Esophagus mucosa (tissue), 1 donor: ENCODE data around the gene HPD. TPM values are rescaled to one million over a fixed set of nuclear protein-coding genes. Genes with fewer than 3 reads are reported as not detected.
"Not testable (repeated sequence)": the region's sequence is repeated elsewhere in the genome, so short reads cannot be mapped to it uniquely, and the experiment has no call there.

ENCODE experiments used
- ATAC-seq: fragments of 200-7000 bp; cut with Tn5 transposase; one replicate; pipeline ENCODE4 v1.9.1; 2020
- total RNA-seq: library from RNA; stranded (reverse); gene quantifications from one replicate; pipeline ENCODE4 v1.2.4, GENCODE V29; 2023
- donor health status: DM: yes; HTN: yes; CAD: no.

The HPD gene
- total RNA-seq = 0.28 TPM

DNA sequence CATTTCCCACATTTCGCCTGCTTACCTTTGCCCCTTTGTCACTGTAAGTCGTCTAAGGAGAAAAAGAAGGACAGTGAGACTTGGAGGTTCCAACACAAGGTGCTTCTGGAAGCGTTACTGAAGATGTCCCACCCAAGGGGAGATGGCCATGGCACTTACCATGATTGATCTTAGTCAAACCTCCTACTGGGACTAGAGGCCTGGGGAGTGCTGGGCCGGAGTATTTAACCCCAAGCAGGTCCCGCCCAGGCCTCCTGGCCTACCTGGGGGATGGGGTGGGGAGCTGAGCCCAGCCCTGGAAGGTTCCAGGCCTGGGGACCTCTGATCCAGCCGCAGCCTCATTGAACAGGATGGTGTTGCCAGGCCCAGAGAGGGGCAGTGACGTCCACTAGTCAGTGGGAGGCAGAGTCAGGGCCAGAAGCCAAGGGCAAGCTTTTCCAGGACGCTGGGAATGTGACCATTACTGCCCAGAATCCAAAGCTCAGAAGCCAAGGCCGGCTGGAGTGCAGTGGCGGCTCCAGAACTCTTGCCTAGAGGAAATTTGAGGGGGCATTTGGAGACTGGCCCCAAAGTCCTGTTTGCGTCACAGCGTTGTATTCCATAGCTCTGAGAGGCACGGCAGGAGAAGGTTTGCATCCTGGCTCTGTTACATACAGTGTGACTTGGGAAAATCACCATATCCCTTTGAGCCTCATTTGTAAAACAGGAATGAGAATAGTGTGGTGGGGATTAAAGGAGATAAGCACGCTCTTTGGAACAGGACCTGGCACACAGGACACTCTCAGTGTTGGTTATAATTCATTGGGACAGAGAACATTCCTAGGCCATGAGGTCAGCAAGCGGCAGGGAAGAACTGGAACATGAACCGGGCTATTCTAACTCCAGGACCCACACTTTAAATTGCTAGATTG lies at the start of gene HPD:
HPD (minus strand) TSS at position 198 of the 911 bp plus-strand sequence; CDS start at position 162, 36 bp downstream.
- no peak for ATAC-seq

DNA sequence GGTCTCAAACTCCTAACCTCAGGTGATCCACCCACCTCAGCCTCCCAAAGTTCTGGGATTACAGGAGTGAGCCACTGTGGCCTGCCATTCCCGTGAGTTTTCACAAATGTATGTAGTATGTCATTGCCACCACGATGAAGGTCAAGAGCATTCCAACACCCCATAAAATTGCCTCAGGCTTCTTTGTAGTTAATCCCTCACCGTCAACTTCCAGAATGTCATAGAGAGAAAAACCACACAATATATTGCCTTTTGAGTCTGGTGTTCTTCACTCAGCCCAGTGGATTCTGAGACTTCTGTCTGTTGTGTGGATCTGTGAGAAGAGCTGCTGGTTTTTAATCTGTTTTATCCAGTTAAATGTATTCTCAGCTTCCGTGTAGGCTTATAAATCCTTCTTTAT lies 47.1 kb upstream of the HPD start:
- no peak for ATAC-seq

DNA sequence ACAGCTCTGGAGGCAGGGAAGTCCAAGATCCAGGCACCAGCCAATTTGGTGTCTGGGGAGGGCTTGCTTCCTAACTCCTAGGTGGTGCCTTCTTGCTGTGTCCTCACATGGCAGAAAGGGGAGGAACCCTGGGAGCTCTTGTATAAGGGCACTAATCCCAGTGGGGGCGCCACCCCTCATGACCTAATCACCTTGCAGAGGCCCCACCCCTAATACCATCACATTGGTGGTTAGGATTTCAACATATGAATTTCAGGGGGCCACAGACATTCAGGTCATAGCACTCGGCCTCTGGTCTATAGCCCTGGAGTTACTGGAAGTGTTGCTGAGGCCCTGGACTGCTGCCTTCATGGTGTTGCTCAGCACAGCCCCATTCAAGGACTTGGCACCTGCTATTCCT lies 44.5 kb upstream of the HPD start:
- peak; percentile 41 for ATAC-seq

DNA sequence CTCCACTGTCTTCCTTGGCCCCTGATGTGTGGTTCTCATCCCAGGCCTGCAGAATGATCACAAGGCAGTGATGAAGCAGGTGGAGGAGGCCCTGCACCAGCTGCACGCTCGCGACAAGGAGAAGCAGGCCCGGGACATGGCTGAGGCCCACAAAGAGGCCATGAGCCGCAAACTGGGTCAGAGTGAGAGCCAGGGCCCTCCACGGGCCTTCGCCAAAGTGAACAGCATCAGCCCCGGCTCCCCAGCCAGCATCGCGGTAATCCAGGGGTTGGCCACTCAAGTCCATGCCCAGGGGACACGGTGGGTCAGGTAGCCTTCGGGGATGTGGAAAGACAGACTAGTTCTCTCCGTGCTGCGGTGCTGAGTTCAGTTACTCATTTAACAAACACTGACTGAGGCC lies 40.9 kb upstream of the HPD start:
- ATAC-seq = peak; percentile 9

DNA sequence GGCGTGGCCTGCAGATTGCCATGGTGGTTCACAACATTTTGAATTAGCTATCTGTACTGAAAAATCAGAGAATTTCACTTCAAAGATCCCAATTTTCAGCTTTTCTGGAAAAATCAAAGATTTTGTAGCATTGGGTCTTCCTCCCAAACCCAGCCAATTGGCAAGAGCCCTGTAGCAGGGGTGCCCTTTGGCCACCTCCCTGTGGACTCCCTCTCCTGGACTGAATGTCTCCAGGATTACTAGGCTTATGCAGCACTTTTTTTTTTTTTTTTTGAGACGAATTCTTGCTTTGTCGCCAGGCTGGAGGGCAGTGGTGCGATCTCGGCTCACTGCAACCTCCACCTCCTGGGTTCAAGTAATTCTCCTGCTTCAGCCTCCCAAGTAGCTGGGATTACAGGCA lies 39.6 kb upstream of the HPD start:
- no peak for ATAC-seq

DNA sequence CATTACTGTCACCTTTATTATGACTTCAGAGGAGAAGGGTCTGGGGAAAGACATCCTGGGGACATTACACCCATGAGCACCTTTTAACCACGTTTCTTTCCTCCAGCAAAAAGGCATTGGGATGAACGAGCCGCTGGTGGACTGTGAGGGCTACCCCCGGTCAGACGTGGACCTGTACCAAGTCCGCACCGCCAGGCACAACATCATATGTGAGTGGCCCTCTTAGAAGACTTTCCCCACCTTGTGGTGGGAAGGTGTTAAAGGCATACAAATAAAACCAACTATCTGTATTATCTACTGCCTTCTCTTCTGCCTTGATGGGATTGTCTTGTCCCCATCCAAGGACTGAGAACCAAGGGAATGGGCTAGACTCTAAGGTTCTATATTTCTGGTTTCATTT lies 36.0 kb upstream of the HPD start:
- no peak for ATAC-seq

DNA sequence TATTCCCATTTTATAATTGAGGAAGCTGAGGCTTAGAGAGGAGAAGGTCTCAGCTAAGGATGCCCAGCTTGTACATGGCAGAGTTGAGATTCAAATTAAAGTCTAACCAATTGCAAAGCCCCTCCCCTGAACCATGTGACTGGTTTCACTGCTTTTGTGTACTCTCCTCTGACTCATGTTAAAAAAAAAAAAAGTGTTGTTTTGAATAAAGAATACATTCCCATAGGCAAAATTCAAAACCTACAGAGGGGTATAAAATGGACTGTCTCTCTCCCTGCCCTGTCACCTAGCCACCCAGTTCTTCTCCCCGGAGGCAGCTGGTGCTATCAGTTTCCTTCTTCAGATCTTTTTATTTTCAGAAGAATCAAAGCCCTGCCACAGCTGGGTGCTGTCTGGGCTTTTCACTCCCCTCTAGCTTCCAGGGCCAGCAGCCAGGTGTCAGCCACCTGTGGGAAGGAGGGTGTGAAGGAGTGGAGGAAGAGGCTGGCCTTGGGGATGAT lies 35.4 kb upstream of the HPD start:
- peak; percentile 79 for ATAC-seq

DNA sequence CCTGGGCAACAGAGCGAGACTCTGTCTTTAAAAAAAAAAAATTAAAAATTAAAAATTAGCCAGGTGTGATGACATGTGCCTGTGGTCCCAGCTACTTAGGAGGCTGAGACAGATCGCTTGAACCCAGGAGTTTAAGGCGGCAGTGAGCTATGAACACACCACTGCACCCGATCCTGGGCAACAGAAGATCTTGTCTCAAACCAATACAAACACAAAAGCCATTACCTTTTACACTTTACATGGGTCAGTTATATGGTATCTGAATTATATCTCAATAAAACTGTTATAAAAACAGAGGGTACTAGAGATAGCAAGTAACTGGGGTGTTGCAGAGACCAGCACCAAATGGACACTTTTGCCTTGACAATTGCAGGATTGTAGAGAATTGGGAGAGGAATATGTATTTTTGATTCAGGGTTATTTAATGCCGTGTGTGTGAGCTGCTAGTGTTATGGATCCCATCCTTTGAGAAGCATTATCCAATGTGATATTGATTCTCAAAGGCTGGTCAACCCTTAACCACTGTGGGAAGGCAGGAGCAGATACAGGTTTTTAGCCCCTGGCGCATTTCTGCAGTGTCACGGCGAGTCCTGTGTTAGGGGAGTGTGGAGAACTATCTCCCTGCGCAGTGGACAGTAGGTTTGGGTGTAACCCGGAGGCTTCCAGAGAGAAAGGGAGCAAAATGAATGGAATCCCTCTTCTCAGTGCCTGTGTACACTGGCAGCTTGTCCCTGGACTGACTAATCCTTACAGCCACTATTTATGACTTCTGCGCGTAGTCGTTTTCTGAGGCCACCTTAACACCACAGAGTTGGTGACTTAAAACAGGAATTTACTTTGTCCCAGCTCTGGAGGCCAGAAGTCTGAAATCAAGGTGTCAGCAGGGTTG lies 34.3 kb upstream of the HPD start:
- ATAC-seq = no peak

DNA sequence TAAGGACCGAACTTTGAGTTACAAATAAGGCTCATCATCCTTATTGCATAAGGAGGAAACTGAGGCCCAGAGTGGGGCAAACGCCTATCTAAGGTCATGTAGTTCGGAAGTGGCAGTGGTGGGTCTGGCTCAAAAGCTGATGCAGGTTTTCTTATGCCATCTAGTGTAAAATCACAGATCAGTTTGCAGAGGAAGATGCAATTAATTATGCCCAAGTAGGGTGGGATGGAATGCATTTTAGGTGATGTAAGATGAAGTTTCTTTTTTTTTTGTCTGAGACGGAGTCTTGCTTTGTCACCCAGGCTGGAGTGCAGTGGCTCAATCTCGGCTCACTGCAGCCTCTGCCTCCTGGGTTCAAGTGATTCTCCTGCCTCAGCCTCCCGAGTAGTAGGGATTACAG lies 31.0 kb upstream of the HPD start:
- not testable (repeated sequence) for ATAC-seq

DNA sequence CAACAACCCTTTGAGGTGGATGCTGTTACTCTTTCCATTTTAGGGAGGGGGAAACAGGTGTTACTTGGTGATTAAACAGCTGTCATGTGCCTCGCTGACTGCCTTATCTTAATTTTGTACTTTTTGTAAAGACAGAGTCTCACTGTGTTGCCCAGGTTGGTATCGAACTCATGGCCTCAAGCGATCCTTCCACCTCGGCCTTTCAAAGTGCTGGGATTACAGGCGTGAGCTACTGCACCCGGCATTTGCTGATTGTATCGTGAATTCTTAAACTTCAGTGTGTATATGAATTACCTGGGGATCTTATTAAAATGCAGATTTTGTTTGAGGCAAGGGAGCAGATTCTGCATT lies 30.6 kb upstream of the HPD start:
- ATAC-seq = no peak

DNA sequence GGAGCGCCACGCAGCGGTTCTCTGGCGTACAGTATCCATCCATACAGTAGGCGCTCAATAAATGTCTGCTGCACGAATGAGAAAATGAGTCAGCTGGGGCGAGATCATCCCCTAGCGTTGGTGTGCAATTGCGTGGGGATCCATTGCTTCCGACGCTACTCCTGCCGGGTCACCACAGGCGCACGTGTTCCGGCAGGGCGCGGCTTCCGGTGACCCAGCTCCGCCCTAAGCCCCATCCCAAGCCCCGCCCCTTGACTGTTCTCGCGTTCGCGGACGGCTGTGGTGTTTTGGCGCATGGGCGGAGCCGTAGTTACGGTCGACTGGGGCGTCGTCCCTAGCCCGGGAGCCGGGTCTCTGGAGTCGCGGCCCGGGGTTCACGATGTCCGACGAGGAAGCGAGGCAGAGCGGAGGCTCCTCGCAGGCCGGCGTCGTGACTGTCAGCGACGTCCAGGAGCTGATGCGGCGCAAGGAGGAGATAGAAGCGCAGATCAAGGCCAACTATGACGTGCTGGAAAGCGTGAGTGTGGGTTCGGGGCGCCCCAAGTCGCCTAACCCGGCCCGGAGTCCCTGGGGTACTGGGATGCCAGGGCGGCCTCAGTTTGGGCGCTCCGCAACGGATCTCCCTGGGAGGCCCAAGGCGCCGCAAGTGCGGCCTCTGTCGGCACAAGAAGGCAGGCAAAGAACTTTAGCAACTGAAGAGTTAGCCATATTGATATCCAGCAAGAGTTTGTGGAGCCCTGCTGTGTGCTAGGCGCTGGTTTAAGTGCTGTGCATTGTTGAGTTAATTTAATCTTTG lies 30.0 kb upstream of the HPD start, which contains the start of gene PSMD9:
PSMD9 (plus strand) TSS at position 313 of the 796 bp plus-strand sequence; CDS start at position 380, 67 bp downstream.
- ATAC-seq = peak; percentile 99

DNA sequence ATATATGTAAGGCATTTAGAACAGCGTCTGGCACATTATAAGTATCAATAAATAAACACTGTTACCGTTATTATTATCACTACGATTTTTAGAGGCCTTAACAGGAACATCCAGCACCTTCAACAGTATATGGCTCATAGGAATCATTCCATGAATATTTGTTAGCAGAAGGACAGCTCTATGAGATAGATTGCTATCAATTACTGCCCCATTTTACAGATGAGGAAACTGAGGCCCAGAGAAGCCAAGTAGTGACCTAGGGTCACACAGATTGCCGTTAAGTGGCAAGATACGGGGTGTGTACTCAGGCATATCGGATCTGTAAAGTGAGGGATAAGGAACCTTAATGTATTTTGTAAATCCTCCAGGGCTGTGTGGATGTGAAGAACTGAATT lies 29.4 kb upstream of the HPD start:
- no peak for ATAC-seq

DNA sequence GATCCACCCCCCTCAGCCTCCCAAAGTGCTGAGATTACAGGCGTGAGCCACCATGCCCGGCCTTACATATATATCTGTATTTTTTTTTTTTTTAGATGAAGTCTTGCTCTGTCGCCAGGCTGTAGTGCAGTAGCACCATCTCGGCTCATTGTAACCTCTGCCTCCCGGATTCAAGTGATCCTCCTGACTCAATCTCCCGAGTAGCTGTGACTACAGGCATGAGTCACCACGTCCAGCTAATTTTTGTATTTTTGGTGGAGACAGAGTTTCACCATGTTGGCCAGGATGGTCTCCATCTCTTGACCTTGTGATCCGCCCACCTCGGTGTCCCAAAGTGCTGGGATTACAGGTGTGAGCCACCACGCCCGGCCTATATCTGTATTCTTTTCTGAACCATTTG lies 26.5 kb upstream of the HPD start:
- not testable (repeated sequence) for ATAC-seq

DNA sequence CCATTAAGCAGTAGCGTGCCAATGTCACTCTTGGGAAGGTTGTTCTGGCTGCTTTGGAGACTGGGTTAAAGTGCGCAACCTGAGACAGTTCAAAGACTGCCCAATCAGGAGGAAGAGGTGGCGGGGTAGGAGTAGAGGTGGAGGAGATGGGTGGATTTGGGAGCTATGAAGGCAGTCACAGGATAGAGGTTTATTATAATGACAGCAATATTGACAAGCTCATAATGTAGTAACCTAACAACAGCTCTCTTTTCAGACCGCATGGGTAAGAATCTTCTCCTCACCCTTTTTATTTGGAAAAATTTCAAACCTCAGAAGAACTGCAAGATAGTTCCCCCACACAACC lies 24.6 kb upstream of the HPD start:
- ATAC-seq = no peak

DNA sequence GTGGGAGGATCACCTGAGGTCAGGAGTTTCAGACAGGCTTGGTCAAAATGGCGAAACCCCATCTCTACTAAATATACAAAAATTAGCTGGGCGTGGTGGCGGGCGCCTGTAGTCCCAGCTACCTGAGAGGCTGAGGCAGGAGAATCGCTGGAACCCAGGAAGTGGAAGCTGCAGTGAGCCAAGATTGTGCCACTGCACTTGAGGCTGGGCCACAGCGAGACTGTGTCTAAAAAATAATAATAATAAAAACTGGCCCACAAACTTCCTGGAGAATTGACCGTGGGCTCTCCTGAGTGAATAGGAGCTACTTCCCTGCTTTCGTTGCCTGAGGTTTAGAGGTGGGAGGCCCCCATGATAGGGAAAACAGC lies 17.4 kb upstream of the HPD start:
- not testable (repeated sequence) for ATAC-seq

DNA sequence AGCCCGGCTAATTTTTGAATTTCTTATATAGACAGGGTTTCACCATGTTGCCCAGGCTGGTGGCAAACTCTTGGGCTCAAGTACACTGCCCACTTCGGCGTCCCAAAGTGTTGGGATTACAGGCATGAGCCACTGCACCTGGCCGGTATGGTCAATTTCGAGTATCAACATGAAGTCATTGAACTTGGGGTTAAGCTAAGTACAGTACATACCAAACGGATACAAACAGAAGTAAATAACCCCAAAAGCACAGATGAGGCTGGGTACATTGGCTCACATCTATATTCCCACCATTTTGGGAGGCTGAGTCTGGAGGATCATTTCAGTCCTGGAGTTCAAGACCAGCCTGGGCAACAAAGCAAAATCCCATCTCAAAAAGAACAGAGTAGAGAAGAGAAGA lies 16.9 kb upstream of the HPD start:
- ATAC-seq = no peak

DNA sequence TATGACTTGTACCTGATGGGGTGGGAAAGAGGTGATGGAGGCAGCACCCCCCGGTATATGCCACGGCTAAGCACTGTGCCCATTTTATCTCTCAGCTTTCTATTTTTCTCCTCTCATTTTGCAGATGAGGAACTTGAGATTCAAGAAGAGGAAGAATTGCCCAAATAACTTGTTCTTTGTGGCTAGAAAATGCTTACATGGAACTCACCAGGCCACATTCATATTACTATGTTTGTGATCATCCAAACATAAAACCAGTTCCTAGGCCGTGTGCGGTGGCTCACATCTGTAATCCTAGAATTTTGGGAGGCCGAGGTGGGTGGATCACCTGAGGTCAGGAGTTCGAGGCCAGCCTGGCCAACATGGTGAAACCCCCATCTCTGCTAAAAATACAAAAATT lies 15.4 kb upstream of the HPD start:
- ATAC-seq = no peak

DNA sequence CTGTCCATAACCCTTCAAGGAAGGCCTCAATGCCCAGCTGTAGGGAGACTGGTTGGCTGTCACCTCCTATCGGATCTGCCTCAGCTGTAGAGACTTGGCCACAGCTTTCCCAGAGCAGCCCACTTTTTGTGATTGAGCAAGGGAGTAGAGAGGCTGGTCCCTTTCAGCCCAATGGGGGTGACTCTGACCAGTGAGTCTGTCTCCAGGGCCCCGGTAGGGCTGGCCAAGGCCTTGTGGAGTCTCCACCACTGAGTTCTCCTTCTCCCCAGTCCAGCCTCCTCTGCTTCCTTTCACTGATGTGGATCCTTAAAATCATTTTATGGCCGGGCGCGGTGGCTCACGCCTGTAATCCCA lies 14.5 kb upstream of the HPD start:
- no peak for ATAC-seq

DNA sequence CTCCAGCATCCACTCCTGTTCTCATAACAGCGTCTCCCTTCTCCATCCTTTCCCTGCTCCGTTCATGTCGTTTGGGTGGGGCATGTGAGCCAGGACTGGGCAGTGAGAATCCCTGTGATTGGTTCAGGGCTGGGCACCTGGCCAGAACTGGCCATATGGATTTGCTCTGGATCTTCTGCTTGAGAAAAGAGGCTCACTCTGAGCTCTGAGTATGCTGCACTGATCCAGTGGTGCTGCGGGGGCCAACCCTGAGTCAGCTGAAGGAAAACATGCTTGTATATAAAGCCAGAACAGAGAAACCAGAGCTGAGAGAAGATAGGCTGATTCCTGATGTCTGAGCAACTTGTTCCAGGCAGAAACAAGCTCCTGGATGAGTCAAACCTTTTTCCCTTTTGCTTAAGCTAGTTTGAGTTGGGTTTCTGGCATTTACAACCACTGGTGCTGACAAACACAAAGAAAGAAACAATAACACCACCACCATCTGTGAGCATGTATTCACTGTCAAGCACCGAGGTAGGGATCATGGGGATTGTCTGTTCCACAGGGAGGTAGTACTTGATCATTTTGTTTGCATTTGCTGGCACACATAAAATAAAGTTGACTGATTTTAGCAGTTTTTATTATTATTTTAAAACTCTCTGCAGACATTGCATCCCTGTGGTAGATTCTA lies 14.0 kb upstream of the HPD start:
- peak; percentile 46 for ATAC-seq

DNA sequence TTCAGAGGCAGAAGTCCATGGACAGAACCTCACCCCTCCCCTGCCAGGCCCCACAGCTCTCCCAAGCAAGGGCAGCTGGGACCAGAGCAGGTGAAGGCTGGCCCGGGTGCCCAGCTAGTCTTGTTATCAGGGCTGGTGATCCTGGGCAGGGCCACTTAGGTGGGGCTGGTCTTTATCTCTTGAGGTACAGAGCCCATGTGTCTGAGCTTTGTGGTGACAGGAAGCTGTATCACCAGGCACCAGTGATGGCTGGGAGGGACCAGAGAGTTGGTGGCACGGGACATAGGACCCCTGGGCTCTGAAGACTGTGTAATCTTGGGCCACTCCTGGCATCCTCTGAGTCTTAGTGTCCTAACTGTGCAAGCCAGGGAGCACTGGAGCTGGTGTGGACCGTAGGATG lies 12.8 kb upstream of the HPD start:
- ATAC-seq = peak; percentile 25

DNA sequence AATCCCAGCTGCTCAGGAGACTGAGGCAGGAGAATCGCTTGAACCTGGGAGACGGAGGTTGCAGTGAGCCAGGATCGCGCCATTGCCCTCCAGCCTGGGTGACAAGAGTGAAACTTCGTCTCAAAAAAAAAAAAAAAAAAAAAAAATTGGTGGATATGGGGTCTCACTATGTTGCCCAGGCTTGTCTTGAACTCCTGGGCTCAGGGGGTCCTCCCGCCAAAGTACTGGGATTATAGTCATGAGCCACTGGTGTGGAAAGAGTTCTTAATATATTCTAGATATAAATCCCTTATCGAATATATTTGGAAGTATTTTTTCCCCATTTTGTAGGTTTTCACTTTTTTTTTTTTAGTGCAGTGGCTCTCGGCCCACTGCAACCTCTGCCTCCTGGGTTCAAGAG lies 10.6 kb upstream of the HPD start:
- ATAC-seq = not testable (repeated sequence)

DNA sequence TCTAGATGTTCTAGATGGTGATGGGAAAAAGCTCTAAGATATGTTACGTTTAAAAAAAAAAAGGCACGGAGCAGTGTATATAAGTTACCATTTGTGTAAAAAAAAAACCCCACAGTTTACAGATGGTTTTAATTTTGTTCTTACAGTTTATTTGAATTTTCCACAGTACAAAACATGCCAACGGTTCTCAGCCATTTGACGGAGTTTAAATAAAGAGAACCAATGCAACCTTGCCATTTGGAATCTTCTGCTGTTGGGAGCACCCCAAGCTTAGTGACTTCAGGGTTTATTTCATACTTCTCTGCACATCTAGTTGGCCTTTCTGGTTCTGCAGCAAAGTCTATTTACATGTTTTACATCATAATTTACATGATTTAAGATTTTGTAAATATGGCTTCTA lies 7.7 kb upstream of the HPD start:
- ATAC-seq = no peak
